GM18861 (cell line): Measurements from ENCODE around the gene KIAA1614.
A peak's percentile ranks its signal among the peaks of the same experiment; 100 is the strongest.

Experiments used
- ATAC-seq: cut with Tn5 transposase; IDR thresholded peaks from one replicate; pipeline ENCODE4 v1.9.1; 2021; ENCODE audit not compliant: unreplicated experiment

The KIAA1614 gene, protein sequence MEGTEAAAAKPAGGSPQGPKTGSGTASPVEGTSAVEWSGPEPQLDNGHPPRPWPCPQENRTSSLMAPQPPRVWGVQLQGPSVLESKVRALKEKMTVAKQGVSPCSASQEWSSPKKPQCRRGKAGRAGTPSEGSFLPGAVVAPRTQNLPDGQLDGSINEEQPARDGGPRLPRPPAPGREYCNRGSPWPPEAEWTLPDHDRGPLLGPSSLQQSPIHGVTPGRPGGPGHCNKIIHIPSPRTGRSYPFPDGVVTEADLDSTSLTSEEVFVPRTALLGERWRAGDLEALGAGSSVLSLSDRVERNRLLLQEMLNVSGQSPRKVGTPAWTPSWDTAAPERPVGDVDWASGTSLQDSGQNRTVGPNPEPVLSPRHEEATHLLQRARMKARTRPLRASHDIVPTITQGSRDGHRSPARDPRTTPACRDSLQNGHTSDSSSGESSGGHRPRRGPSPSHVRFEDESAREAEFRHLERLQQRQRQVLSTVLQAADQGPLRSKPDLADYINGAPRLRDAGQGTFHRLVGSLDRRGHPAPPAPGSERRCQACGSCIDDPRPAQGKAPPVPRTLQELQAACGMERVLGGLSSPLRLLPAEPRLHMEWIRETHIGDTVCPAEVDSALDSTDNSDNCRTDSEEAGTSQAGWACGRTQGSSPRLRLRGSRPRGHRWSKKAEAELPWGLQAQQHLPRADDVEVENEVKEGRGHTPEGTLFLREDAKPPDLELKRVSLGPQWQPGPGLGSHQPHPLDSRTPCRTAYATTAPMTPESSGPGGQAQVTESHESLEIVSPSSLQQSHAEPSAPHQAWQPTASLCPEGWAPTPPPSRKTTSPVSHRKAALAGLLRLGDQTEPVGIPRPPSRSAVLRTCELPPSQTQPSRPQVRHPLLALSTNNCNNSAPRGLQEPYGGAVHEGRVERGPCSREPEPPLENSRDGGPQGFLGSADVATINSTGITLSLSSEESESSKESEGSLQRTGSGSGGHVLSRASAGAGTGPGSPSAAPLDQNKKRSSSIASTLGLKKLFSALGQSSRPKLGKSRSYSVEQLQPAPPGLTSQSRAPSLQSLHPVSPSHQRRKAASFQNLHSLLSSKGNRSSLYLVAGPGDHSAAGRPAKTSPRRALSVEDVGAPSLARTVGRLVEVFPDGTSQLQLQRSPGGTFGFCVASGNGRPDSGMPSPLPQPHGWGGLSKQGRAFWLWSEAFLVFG

DNA sequence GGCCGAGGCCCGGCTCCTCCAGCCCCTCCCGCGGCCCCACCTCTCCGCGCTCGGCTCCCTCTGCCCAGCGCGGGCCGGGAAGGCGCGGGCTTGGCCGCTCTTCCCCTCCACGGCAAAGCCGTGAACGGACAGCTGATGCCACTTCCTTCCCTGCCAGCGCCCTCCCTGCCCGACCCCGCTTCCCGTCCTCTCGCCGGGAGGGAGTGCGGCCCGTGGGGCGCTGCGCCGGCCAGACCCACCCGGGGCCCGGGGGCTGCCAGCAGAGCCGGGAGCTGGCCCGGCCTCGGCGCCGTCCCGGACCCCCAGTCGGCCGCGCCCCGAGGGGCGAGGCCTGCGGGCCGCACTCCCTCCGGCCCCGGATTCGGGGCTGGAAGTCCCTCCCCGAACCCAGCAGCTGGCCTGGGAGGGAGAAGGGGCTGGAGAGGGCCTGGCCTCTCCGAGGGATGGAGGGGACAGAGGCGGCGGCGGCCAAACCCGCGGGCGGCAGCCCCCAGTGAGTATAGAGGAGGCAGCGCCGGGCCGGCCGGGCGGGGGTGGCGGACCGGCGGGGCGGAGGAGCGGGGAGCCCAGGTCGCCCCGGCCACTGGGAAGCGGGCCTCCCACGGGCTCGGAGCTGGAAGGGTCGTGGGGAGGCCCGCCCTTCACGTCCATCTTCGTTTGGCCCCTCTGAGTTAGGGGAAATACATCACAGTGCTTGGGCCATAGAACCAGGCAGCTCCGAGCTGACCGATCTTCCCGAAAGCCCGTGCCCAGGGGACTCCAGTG lies at the start of gene KIAA1614:
Gene KIAA1614 (plus strand): TSS at position 97 of the 765 bp plus-strand sequence. CDS start 347 bp downstream, at position 444.
- ATAC-seq = no peak

DNA sequence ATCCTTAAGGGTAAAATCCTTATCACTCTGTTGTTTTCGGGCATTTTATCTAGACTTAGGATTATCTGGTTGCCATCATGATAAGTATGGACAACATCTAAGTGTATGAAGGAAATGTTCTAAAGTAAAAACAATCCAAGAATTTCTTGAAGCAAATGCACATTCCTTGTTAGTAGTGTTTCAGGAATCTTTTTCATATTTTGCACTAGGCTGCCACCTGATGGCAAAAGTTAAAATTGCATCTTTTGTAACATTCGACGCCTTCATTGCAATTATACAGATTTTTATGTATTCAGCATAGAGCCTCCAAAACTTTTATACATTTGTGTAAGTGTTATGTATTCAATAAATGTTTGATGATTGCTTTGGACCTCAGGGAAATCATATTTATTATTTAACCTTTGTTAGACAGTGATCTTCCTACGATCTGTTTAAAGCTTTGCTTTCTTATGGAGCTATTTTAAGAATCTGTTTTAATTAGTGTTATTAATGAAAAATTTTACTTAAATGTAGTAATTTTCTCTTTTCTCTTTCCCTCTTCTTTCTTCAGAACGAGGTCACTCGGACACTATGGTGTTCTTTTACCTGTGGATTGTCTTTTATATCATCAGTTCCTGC lies 49.4 kb upstream of the KIAA1614 start:
- ATAC-seq = no peak

GRCh38 chr1:180881806-180882509 lies 30.7 kb upstream of the KIAA1614 start:
- ATAC-seq = peak; percentile 68

DNA sequence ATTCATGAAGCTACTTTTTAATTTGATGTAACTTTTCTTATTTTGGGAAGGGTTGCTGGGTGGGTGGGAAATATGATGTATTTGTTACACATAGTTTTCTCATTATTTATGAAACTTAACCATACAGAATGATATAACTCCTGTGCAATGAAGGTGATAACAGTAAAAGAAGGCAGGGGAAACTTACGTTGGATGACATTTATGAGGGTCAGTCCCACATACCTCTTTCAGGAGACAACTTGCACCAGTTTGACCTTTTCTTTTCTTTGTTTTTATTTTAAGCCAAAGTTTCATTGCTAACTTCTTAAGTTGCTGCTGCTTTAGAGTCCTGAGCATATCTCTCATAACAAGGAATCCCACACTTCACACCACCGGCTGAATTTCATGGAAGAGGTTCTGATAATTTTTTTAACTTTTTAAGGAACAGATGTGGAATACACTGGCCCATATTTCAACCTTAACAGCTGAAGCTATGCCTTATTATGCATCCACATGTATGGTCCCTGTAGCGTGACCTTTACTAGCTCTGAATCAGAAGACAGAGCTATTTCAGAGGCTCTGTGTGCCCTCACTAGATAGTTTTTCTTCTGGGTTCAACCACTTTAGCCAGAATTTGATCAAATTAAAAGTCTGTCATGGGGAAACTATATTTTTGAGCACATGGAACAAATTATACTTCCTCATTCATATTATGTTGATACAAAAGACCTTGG lies 28.0 kb upstream of the KIAA1614 start:
- no peak for ATAC-seq

DNA sequence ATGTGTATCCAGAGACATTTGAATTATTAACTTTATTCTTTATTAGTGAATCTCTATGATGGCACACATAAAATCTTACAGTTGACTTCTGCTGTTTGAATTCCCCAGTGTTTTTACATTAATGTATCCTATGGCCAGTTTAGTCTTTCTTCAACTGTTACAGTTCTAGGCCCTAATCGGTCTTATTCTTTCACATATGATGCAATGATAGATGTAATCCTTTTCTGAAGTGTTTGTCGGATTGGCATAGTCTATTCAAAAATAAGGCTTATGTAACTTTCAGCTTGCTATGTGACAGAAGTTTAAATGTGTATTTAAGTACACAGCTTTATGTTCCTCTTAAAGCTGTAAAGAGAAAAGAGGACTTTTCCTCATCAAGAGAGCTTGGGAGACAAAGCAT lies 26.4 kb upstream of the KIAA1614 start:
- ATAC-seq = no peak

- no peak for ATAC-seq
Observed at GRCh38 chr1:180887841-180888240, 24.9 kb upstream of the KIAA1614 start.

- ATAC-seq = peak; percentile 84
Observed at GRCh38 chr1:180888870-180889269, 23.8 kb upstream of the KIAA1614 start.

GRCh38 chr1:180889325-180889724 lies 23.4 kb upstream of the KIAA1614 start:
- no peak for ATAC-seq

GRCh38 chr1:180892272-180892671 lies 20.4 kb upstream of the KIAA1614 start:
- no peak for ATAC-seq

DNA sequence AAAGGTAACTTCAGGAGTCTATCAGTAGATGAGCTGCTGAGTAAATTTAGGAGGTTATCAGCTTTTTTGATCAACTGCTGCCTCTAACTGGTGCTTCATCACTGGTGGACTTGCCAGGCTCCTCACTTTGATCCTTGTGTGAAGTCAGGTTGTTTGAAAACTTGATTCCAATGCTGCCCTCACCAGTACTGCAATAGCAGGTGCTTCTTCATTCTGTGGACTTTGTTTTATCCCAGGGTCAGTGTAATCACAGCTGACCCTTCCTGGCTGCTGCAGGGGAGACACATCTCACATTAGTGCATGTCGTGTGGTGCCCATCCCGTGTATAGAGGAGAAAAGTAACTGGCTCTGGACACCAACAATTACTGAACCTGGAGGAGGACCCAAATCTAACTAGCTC lies 20.0 kb upstream of the KIAA1614 start:
- no peak for ATAC-seq

DNA sequence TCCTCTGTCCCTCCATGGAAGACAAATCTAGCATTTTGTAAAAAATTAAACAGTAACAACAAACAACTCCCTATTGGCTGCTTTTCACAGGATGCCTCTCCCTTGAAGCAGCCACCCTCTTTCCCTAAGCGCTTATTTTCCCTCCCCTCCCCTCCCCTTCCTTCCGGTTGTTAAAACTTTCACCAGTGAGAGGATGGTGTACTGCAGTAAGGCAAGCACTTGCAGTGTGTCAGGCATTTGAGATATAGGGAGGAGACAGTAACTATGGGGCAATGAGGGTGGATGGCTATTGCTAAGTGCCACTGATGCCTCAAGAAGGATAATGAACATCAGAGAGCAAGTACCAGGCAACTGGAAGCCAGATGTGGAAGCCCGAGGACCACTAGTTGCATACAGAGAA lies 19.1 kb upstream of the KIAA1614 start:
- no peak for ATAC-seq

- no peak for ATAC-seq
Observed at GRCh38 chr1:180896161-180896560, 16.5 kb upstream of the KIAA1614 start.

DNA sequence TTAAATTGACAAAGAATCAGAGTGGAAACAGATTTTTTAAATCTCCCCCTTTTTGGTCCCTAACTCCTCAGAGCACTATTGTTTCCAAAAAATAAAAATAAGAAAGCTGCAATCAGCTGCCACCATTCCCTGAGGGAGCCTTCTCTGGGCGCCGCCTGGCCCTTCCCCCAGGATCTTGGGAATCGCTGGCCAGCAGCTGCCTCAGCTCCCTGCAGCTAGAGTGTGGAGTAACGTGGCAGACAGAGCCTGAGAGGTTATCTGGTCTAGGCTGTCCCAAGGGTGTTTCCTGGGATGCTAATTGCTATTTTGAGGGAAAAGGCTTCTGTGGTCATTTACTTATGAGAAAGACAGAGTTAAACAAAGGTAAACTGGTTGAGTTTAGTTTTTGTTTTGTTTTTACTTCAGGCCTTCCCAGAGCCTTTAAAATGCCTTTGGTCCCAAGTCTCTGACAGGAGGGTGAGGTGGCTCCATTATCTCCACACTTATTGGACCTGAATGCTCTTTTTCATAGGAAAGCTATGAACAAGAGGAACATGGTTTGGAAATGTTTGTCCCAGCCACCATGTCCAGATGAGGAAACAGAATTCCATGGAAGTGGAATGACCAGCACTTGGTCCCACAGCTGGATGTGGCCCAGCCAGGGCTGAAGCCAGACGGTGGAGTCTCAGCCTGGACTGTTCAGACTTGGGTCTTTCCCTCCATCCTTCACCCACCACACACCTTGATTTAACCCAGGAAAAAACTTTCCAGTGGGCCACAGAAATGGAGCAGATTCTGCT lies 14.1 kb upstream of the KIAA1614 start:
- ATAC-seq = no peak

- ATAC-seq = no peak
Observed at GRCh38 chr1:180899262-180899661, 13.4 kb upstream of the KIAA1614 start.

GRCh38 chr1:180901076-180901990 lies 11.4 kb upstream of the KIAA1614 start:
- no peak for ATAC-seq

DNA sequence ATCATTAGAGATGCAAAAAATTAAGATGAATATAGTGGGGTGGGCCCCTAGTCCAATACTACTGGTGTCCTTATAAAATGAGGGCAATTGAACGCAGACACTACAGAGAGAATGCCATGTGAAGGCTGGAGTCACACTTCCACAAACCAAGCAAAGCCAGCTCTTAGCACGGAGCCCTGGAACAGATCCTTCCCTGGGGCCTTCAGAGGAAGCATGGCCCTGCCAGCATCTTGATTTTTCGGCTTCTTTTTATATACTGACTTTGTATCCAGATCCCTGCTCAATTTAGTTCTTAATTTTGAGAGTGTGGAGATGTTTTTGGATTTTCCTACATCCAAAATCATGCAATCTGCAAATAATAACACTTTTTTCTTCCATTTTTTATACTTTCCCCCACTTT lies 10.2 kb upstream of the KIAA1614 start:
- no peak for ATAC-seq

DNA sequence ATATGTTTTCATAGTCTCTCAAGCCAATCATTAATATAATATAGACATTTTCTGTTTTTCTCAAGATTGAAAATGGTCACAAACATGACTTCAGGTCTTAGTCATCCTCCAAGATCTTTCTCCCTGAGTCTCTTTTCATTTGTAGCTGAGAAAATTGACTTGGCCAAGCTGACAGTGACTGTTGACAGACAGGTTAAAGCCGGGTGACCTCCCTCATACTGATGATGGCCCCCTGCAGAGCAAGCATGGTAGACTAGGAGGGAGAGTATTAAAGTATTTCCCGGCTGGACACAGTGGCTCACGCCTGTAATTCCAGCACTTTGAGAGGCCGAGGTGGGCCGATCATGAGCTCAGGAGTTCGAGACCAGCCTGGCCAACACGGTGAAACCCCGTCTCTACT lies 6.8 kb upstream of the KIAA1614 start:
- ATAC-seq = no peak
